GM21528 (cell line): ENCODE data around the gene EHBP1L1.
A peak's percentile ranks its signal among the peaks of the same experiment; 100 is the strongest.
"Not testable (repeated sequence)": the region's sequence is repeated elsewhere in the genome, so short reads cannot be mapped to it uniquely, and the experiment has no call there.

Experiments used
- ATAC-seq: cut with Tn5 transposase; IDR thresholded peaks from one replicate; pipeline ENCODE4 v1.9.1; 2021; ENCODE audit warnings: mild to moderate bottlenecking, moderate library complexity; ENCODE audit not compliant: unreplicated experiment, low FRiP score

The EHBP1L1 gene

DNA sequence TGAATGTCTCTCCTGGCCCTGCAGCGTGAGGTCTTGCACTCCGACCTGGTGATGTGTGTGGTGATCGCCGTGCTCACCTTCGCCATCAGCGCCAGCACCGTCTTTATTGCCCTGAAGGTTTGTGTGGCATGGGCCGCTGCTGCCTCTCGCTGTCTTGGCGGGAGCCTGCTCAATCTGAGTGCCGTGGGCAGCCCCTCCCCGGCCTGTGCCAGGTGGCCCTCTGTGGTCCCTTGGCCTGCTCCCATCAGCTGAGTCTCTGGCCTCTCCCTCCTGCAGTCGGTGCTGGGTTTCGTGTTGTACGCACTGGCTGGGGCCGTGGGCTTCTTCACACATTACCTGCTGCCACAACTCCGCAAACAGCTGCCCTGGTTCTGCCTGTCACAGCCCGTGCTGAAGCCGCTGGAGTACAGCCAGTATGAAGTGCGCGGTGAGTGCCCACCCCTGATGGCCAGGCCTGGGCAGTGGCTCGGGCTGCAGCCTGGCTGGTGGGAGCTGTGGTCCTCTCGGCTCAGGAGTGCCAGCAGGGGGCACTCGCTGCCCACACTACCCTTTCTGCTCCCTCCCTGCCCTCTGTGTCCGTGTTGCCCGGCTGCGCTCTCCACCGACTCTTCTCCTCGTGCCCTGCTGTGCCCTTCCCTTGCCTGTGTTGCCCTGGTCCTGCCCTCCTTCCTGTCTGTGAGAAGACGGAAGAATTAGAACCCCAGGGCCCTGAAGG is 49.9 kb downstream of the EHBP1L1 start:
- no peak for ATAC-seq

DNA sequence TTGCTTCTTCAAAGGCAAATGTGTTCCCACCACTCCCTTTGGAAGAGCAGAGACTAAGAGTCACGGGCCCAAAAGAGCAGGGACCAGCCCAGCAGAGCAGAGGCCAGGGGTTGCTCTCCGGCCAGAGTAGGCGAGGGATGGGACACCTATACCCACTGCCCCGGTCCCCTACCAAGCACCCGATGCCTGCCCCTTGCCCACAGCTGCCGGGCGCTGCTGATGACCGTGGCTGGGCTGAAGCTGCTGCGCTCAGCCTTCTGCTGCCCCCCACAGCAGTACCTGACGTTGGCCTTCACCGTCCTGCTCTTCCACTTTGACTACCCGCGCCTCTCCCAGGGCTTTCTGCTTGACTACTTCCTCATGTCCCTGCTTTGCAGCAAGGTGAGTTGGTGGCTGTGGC is 51.3 kb downstream of the EHBP1L1 start:
- no peak for ATAC-seq

DNA sequence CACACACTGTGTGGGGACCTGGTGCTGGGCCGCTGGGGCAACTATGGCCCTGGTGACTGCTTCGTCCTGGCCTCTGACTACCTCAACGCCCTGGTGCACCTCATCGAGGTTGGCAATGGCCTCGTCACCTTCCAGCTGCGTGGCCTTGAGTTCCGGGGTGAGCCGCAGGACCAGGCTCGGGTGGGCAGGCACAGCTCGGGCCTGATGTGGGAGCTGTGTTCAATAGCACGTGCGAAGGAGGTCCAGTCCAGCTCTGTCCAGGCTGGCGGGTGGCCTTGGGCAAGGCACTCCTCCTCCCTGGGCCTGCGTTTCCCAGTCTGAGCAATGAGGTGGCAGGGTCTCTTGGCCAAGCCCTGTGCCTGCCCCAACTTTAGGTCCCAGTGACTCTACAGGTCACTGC is 53.7 kb downstream of the EHBP1L1 start:
- no peak for ATAC-seq

GRCh38 chr11:65630215-65630614 is 54.4 kb downstream of the EHBP1L1 start:
- no peak for ATAC-seq

- no peak for ATAC-seq
Measured at GRCh38 chr11:65633390-65634108, 57.7 kb downstream of the EHBP1L1 start.

DNA sequence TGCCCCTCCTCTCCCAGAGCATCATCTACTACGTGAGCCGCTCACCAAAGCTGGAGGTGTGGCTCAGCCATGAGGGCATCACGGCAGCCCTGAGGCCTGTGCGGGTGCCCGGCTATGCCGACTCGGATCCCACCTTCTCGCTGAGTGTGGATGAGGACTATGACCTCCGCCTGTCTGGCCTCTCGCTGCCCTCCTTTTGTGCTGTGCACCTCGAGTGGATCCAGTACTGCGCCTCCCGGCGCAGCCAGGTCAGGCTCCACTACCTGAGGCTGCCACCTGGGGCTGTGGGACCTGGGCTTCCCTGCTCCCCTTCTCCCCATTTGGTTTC is 58.2 kb downstream of the EHBP1L1 start:
- ATAC-seq = no peak

GRCh38 chr11:65634440-65634839 is 58.6 kb downstream of the EHBP1L1 start:
- ATAC-seq = no peak

DNA sequence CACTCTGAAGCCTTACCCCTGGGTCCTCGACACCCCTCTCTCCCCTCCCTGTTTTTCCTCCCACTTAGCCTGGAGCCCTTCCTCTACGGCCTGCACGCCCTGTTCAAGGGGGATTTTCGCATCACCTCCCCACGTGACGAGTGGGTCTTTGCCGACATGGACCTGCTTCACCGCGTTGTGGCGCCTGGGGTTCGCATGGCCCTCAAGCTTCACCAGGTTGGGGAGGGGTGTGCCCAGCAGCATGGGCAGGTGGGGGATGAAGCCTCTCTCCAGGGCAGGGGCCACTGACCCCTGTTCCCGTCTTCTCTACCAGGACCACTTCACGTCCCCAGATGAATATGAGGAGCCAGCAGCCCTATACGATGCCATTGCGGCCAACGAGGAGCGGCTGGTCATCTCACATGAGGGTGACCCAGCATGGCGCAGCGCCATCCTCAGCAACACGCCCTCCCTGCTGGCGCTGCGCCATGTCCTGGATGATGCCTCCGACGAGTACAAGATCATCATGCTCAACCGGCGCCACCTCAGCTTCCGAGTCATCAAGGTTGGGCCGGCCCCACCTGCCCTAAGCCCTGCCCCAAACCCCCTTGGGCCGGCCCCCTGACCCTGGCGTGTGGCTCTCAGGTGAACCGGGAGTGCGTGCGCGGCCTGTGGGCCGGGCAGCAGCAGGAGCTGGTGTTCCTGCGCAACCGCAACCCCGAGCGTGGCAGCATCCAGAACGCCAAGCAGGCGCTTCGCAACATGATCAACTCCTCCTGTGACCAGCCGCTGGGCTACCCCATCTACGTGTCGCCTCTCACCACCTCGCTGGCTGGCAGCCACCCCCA is 59.3 kb downstream of the EHBP1L1 start:
- ATAC-seq = no peak

DNA sequence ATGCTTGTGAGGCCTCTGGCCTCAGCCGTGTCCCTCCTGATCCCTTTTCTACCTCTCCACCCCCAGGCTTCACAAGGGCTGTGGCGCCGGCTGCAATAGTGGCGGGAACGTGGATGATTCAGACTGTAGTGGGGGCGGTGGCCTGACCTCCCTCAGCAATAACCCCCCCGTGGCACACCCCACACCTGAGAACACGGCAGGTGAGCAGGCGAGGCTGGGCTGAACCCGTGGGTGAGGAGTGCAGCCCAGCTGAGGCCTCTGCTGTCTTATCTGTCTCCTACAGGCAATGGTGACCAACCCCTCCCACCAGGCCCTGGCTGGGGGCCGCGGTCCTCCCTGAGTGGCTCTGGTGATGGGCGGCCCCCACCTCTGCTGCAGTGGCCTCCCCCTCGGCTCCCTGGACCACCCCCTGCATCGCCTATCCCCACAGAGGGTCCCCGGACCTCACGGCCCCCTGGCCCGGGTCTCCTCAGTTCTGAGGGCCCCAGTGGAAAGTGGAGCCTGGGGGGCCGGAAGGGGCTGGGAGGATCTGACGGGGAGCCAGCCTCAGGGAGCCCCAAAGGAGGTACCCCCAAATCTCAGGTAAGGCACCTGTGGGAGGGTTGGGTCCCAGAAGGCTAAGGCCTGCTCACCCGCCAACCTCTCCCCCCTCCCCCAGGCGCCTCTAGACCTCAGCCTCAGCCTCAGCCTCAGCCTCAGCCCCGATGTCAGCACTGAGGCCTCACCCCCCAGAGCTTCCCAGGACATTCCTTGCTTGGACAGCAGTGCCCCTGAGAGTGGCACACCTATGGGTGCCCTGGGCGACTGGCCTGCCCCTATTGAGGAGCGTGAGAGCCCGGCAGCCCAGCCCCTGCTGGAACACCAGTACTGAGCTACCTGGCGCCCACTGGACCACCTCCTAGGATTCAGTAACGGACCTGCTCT is 60.5 kb downstream of the EHBP1L1 start:
- no peak for ATAC-seq

GRCh38 chr11:65637032-65637557 is 61.2 kb downstream of the EHBP1L1 start:
- ATAC-seq = no peak

DNA sequence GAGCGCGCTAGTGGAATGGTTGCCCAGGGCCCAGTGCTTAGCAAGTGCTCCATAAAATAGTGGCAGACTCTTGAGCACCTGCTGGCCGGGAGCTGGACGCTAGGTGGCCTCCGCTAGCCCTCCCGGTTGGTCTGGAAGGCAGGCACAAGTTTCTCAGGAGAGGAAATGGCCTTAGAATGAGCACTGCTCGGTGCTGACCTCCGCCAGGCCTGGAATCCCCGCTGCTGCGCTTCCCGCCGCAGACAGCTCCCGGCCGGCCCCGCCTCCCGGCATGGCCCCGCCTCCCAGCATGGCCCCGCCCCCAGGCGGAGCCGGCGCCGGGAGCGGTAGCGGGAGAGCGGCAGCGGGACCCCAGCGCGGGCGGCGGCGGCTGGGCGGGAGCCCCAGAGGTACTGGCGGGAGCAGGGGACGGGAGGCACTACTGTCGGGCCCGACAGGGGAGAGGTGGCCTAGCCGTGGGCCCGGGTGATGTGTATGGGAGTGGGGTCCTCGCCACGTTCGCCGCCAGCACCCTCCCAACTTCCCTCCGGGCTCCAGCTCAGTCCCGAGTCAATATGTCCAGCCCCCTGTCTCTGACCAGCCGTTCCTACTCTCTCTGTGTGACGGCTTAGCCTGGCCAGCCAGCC is 62.1 kb downstream of the EHBP1L1 start, which contains the start of gene SIPA1:
Gene SIPA1, plus strand, starts transcription at position 308 of the 626 bp plus-strand sequence. CDS start 2,821 bp downstream, outside the sequence.
- ATAC-seq = peak; percentile 39

DNA sequence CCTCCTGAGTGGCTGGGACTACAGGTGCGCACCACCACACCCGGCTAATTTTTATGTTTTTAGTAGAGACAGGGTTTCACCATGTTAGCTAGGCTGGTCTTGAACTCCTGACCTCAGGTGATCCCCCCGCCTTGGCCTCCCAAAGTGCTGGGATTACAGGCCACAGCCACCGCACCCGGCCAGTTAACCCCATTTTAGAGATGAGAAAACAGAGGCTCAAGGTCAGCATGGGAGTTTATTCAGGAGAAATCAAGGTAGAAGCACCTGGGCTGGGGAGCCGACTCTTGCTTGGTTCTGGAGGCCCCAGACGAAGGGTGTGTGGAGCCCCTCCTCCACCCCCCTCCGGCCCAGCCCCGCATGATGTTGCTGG is 63.4 kb downstream of the EHBP1L1 start:
- ATAC-seq = not testable (repeated sequence)

GRCh38 chr11:65639623-65640482 is 64.0 kb downstream of the EHBP1L1 start:
- ATAC-seq = peak; percentile 34

DNA sequence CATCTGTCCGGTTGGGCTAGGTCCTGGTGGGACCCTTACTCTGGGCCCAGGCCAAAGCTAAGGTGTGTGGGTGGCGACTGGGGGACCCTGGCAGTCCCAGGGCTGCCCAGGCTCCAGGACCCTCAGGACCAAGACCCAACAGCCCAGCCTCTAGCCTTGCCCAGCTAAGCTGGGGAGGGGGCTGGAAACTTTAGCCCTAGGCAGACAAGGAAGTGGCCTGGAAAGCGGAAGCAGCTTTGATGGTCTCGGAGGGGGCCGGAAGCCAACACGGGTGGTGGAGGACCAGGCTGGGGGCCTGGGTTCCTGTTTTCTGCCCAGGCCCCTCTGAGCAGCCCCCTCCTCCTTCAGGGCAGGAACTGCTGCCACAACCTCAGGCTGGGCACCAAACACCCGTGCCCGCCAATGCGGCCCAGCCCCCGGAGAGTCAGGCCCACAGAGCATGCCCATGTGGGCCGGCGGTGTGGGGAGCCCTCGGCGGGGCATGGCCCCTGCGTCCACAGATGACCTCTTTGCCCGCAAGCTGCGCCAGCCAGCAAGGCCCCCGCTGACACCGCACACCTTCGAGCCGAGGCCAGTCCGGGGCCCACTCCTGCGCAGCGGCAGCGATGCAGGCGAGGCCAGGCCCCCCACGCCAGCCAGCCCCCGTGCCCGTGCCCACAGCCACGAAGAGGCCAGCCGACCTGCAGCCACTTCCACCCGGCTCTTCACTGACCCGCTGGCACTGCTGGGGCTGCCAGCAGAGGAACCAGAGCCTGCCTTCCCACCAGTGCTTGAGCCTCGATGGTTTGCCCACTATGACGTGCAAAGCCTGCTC is 64.8 kb downstream of the EHBP1L1 start:
- no peak for ATAC-seq

DNA sequence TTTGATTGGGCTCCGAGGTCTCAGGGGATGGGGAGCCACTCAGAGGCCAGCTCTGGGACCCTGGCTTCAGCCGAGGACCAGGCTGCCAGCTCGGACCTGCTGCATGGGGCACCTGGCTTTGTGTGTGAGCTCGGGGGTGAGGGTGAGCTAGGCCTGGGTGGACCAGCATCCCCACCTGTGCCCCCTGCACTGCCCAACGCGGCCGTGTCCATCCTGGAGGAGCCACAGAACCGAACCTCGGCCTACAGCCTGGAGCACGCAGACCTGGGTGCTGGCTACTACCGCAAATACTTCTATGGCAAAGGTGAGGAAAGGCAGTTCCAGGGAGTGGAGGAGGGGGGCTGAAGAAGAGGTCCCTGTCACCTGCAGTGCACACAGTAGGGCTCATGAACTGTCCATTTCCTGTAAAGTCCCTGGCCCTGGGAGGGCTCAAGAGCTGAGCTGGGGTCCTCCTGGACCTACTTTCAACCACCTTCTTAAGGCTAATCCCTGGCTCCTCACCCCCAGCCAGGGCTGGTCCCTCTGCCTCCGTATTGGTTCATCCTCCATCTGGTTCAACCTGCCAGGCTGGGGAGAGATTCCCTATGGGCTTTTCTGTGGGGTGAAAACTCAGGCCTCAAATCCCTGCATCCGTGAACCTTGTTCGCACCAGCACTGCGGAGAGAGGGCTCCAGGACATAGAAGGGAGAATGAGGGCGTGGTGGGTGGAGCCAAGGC is 65.6 kb downstream of the EHBP1L1 start:
- ATAC-seq = no peak
